ENCODE results near the gene SPR. TPM values are rescaled to one million over a fixed set of nuclear protein-coding genes. Genes with fewer than 3 reads are reported as not detected.

Gene SPR
- total RNA-seq, 1 donor from 2014 or later = 26.4 TPM

- DNase-seq (ENCODE audit: low read depth) = no peak
These were observed 28.2 kb downstream of the SPR start for GRCh38 chr2:72915320-72915906.

DNA sequence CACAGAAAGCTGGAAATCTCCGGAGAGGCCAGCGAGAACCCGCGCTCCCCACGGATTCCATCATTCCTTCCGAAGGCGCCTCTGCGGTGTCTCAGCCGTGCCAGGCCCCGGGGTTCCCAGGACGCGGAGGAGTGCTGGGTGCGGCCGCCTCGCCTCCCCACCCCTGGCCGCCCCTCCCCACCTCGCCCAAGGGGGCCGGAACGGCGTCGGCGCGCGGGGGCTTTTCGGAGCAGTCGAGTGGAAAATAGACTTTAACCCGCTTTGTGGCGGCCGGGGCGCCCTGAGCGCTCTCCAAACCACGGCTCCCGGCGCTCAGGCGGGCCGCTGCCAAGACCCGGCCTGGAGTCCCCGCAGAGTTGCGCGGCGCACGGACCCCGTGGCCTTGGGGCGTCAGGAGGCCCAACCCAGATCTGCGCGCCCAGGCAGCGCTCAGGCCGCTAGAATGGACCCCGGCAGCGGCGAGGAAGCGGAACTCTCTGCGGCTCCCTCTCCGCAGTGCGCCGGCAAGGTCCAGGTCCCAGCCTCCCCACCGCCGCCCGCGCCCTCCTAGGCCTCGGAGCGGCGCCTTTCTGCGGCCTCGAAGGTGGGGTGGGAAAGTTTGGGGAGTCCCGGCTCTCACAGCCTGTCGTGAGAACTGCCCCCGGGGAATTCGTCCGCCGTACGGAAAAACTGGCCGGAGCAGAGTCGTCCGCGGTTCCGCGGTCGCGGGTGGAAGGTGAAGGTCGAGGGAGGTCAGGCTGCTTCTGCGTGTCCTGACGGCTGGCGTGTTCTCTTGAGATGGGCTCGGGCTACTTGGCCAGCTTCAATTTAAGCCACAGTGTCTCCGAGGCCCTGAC, 28.9 kb downstream of the SPR start:
- DNase-seq (ENCODE audit: low read depth) = no peak

- DNase-seq (ENCODE audit: low read depth) = no peak
These were observed 29.5 kb downstream of the SPR start for GRCh38 chr2:72916743-72917137.

DNA sequence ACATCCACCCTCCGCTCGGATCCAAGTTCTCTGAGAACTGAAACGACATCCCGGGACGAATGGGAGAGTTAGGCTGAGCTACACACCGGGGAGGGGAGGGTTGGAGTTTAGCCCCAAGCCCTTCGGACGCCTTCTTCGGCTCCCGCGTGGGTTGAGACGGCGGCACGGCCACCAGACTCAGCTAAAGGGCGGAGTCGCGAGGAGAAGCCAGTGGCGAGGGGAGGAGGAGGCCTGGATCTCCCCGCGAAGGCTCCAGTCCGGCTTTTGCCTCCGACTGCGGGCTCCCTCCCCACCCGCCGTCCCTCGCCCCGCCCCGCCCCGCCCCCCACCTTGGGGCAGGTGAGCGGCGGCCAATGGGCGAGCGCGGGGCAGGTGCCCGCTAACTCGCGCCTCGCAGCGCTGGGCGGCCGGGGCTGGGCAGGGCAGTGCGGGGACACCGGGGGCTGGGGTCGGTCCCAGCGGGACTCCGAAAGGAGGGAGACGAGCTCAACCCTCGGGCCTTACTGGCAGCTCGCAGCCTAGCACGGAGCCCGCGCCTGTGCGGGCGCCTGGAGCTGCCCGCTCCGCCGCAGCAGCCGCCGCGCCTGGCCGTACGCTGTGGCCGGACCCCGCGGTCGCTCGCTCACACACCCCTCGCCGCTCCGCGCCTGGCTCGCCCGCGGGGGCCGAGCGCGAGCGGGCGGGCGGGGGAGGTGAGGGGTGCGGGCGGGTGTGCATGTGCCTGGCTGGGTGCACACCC, 30.1 kb downstream of the SPR start, which contains the start of gene EMX1:
Gene EMX1 (plus strand): TSS at position 382 of the 739 bp plus-strand sequence. CDS start 334 bp downstream, at position 716.
- no peak for DNase-seq (ENCODE audit: low read depth)

DNA sequence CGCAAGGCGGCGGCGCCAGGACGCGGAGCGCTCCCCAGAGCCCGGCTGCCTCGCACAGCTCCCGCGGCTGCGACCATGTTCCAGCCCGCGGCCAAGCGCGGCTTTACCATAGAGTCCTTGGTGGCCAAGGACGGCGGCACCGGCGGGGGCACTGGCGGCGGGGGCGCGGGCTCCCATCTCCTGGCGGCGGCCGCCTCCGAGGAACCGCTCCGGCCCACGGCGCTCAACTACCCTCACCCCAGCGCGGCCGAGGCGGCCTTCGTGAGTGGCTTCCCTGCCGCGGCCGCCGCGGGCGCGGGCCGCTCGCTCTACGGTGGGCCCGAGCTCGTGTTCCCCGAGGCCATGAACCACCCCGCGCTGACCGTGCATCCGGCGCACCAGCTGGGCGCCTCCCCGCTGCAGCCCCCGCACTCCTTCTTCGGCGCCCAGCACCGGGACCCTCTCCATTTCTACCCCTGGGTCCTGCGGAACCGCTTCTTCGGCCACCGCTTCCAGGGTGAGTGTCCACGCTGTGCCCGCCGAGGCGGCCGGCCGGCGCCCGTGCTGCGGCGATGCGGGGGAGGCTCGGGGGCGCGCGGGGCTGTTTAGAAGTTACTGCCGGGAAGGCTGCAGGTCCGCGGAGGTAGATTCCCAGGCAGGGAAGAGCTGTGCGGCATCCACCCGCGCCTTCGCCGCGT, 30.8 kb downstream of the SPR start:
- no peak for DNase-seq (ENCODE audit: low read depth)

GRCh38 chr2:72919414-72920317, 32.5 kb downstream of the SPR start:
- DNase-seq (ENCODE audit: low read depth) = no peak

DNA sequence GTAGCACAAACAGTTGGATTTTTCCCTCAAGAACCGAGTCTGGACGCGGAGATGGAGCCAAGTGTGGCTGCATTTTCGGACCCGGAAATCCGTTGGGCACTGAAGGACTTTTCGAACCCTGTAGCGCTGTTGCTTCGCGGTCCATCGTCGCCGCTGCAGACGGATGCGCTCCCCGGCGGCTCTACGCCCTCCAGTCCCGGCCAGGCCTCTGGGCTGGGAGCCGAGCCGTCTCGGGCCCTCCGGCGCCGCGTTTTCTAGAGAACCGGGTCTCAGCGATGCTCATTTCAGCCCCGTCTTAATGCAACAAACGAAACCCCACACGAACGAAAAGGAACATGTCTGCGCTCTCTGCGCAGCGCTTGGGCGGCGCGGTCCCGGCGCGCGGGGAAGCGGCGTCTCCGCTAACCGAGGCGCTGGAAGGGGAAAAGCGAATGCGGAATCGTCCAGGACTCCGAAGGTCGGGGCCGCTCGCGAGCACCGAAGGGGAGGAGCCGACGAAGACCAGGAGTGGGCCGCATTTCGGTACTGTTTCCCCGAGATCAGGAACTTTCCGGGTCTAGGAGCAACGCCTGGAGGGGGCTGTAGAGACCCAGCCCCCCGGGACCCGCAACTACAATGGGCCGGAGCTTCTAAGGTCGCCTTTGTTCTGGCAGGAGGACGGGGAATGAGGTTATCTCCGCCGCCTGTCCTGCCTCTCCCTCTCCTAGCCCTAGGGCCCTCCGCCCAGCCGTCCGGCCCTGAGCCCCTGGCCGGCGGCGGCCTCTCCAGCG, 33.3 kb downstream of the SPR start:
- DNase-seq (ENCODE audit: low read depth) = peak; percentile 17

DNA sequence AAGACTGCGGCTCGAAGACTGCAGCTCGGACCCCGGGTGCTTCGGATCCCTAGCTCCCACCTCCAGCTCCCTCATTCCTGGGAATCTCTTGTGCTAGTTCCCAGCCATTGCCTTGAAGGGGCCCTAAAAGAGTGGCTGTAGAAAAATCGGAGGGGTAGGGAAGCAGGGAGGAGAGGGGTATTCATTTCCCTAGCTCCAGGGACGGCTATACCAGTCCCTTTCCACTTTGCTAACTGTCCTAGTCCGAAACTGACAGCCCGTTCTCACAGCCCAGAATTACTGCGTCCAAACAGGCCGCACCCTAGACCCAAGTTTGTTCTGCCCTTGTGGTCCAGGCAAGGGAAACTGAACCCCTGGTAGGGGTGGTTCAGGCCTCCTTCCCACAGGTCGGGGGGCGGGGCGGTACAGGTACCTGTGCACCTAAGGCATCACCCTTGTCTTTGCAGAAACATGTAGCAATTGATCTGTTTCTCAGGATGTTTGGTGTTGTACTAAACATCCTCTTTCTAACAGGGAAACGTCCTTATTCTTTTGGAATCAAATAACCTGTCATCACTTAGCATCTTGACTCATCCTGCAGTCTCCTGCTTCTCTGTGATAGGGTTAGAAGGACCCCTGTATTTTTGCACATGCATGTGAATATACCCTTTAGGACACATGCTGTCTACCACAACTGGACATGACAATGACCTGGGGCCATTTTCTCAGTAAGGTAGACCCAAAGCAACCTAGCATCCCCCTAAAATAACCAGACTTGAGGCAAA, 34.1 kb downstream of the SPR start:
- DNase-seq (ENCODE audit: low read depth) = no peak

DNA sequence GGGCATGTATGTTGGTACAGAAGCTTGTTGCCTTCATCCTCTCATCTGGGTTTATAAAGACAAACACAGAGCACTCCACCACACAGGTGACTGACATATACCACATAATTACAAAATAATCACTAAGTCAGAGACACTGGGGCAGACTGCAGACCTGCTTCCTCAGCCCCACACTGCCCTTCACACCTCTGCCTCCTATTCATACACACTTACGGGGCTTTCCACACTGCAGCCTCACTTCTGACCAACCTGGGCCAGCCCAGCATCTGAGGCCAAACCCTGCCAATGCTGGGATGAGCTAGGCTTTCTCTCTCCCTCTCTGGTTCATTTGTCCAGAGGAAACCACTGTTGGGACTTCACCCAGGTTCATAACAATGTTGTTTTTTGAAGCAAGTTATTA, 34.6 kb downstream of the SPR start:
- no peak for DNase-seq (ENCODE audit: low read depth)

DNA sequence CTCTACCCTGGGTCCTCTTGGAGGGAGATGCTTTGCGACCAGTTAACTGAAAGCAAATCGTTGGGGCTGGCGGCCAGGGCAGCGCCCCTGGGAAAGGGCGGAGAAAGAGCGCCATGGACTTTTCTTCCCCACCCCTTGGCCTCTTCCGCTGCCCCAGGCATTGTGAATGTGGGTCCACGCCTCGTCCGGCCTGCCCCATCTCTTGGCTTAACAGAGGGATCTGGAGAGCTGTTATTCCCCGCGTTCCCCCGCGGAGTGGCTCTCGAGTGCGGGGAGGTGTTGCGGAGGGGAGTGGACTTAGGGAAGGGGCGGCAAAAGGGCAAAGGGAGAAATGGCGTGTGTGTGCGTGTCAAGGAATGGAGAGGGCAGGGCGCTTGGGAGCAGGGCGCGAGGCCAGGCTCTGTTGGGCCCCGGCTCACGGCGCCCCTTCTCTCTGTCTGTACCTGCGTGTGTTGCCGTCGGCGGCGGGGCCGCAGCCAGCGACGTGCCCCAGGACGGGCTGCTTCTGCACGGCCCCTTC, 36.7 kb downstream of the SPR start:
- DNase-seq (ENCODE audit: low read depth) = no peak

GRCh38 chr2:72924353-72925240, 37.4 kb downstream of the SPR start:
- DNase-seq (ENCODE audit: low read depth) = peak; percentile 48

- DNase-seq (ENCODE audit: low read depth) = no peak
These were observed 38.2 kb downstream of the SPR start for GRCh38 chr2:72925328-72925943.

DNA sequence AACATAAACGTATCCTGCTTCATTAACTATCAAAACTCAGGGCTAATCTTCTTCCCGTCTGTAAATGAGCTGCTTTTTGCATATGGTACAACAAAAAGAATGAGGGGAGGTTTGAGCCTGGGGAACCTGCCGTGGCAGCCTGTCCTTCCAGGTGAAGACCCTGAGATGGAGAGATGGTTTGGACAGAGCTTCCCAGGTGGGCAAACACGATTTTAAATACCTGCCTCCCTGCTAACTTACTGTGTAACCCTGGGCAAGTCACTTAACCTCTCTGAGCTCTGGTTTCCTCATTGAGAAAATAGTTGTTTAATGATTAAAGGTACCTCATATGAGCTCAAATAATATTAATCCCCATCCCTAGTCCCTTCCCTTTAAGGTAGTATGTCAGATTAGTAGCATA, 39.2 kb downstream of the SPR start:
- no peak for DNase-seq (ENCODE audit: low read depth)

DNA sequence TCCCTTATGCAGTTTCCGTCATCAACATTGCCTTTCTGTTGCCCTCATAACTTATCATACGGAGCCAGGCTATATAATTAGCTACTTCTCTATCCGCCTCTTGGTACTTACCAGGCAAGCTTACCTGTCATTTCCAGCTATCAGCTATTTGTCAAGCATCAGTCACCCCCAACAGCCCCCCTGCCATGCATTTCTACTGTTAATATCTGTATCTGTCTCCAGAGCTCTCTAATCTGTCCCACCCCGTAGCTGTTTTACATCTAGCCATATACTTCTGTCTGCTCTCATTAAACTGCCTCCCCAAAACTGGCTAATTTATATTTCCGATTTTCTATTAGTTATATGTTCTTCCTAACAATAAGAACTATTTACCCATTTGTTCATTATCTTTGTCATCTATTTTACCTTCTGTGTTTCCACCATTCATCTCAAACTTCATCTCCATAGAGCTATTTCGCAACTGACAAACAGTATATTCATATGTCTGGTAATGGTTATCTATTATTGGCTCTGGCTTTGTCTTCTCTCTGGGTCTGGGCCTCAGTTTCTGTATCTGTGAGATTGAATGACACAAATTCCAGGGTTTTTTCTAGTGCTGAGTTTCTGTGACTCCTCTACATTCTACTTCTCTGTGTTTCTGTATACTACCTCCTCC, 39.7 kb downstream of the SPR start:
- DNase-seq (ENCODE audit: low read depth) = no peak

DNA sequence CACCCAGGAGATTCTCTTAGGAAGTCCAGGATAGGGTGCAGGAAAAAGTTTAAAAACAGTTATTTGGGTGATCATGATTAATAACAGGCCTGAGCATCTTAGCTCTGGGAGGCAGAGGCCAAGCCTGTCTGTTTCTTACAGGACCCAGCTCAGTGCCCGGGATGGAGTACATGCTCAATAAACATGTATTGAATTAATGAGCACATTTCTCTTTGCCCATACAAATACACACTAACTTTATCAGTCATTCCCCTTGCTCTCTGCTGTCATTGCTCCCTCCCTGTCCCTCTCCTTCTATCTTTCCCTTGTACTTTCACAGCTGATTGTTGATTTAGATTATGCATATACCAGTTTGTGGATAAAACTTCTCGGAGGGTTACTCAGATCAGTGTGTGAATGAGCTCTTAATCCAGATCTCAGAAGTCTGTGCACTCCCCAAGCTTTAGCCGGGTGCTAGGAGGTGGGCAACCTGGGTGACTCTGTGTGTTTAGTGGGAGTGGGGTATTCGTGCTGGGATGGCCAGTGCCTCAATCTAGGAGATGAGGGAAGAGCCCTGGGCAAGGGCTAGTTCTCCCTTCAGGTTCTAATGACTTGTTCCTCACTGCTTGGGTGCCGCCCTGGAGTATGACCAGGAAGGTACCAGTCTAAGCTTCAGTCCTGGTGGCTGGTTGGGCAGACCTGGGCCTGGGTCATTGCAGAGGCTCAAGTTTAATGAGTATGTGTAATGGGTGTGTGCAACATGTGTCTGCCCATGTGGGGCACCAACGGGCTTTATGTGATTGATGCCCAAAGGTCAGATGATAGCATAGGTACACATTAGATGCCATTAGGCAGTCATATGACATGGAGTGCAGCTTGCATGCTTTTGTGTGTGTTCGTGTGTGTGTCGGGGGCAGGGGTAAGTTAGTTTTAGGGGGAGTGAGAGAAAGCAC, 40.7 kb downstream of the SPR start:
- no peak for DNase-seq (ENCODE audit: low read depth)

DNA sequence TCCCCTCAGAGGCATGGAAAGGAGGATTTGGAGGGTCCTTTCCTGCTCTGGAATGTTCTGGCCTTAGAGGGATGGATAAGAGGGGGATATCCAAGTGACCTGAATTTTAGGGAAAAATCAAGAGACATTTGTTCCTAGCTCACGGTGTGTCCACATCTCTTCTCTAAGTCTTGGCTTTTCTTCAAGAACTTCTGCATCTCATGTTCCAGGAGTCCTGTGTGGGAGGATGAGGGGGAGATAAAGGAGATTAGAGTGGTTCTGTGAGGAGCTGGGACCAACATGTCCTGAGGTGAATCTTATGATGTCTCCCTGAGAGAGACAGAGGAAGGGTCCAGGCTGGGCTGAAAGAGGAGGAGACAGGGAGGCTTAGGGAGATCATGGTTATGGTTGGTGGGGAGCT, 41.8 kb downstream of the SPR start:
- DNase-seq (ENCODE audit: low read depth) = no peak

Data from myocyte (in vitro differentiated cells).